ENCODE results near the gene QSOX1.
A peak's percentile ranks its signal among the peaks of the same experiment; 100 is the strongest.

QSOX1 gene

GRCh38 chr1:180170546-180171151 is 16.0 kb downstream of the QSOX1 start:
- no peak for DNase-seq

GRCh38 chr1:180171691-180172090 is 17.0 kb downstream of the QSOX1 start:
- no peak for DNase-seq

- no peak for DNase-seq
Observed at GRCh38 chr1:180173451-180173850, 18.8 kb downstream of the QSOX1 start.

GRCh38 chr1:180173952-180174351 is 19.3 kb downstream of the QSOX1 start:
- DNase-seq: no peak

GRCh38 chr1:180175291-180175690 is 20.6 kb downstream of the QSOX1 start:
- no peak for DNase-seq

- DNase-seq: no peak
Observed at GRCh38 chr1:180175806-180176205, 21.1 kb downstream of the QSOX1 start.

GRCh38 chr1:180176965-180177364 is 22.3 kb downstream of the QSOX1 start:
- DNase-seq: no peak

GRCh38 chr1:180177931-180178330 is 23.3 kb downstream of the QSOX1 start:
- DNase-seq: no peak

GRCh38 chr1:180178511-180179161 is 24.0 kb downstream of the QSOX1 start:
- DNase-seq: peak; percentile 63

- DNase-seq: no peak
Observed at GRCh38 chr1:180179162-180179957, 24.7 kb downstream of the QSOX1 start.

GRCh38 chr1:180181048-180181447 is 26.4 kb downstream of the QSOX1 start:
- no peak for DNase-seq

- no peak for DNase-seq
Observed at GRCh38 chr1:180181996-180182642, 27.4 kb downstream of the QSOX1 start.

- DNase-seq: no peak
Observed at GRCh38 chr1:180182643-180183311, 28.1 kb downstream of the QSOX1 start.

GRCh38 chr1:180183426-180183825 is 28.8 kb downstream of the QSOX1 start:
- DNase-seq: no peak

- DNase-seq: no peak
Observed at GRCh38 chr1:180184041-180184440, 29.4 kb downstream of the QSOX1 start.

- DNase-seq: no peak
Observed at GRCh38 chr1:180185281-180185680, 30.6 kb downstream of the QSOX1 start.

GRCh38 chr1:180185971-180186645 is 31.4 kb downstream of the QSOX1 start:
- no peak for DNase-seq

GRCh38 chr1:180186831-180187230 is 32.2 kb downstream of the QSOX1 start:
- DNase-seq: no peak

GRCh38 chr1:180187626-180188025 is 33.0 kb downstream of the QSOX1 start:
- no peak for DNase-seq

GRCh38 chr1:180188091-180188506 is 33.4 kb downstream of the QSOX1 start:
- no peak for DNase-seq

- no peak for DNase-seq
Observed at GRCh38 chr1:180188684-180189175, 34.1 kb downstream of the QSOX1 start.

- peak; percentile 21 for DNase-seq
Observed at GRCh38 chr1:180190091-180190490, 35.4 kb downstream of the QSOX1 start.
